ENCODE measurements around the gene SEZ6.

The SEZ6 gene

DNA sequence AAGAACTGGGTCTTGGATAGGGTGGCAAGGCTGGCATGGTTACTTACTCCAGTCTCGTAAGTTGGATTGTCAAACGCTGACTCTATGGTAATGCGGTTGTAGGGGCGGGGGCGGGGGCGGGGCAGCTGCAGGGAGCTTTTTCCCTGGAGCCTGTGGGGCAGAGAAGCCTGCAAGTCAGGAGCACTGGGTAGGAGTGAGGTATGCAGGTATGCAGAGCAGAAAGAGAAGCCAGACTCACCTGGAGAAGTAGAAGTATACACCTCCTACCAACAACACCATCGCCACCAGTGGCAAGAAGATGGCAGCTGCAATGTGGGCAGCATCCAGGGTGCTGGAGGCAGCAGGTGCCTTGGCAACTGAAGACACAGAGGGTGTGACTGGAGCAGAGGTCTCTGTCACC is 49.7 kb downstream of the SEZ6 start:
- no peaks in the 10 kb centered on the region for H3K36me3 ChIP-seq (replicated peaks)
- H3K4me1 ChIP-seq: peaks cover 4% of the 10 kb centered on the region
- in situ Hi-C loops (cut with MboI; ENCODE audit: low sequenced_read_pairs): no loop called here
- no peak for DNase-seq (ENCODE audit: low spot score in 2 of 2)
- H3K4me3 ChIP-seq: no peak overlapping the region
- no peaks in the 10 kb centered on the region for H3K9me3 ChIP-seq
- H3K27me3 ChIP-seq (ENCODE audit: low read depth): no peaks in the 10 kb centered on the region

DNA sequence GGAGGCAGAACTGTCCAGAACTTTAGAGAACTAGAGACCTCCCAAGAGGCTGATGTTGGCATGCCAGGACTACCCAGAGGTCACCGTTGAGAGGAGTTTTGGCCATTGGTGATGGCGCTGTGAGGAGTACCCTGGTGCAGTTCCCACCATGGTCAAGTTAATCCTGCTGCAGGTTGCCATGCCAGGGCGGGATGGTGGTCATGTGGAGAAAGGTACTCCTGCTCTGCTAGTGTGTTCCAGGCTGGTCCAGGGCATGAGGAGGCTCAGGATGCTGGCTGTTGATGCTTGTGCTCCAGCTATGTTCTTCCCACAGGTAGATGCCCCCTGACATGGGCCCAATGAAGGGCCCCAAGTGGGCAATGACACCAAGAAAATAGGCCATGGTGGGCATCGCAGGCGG is 50.4 kb downstream of the SEZ6 start:
- no peaks in the 10 kb centered on the region for H3K36me3 ChIP-seq (replicated peaks)
- in situ Hi-C loops (cut with MboI; ENCODE audit: low sequenced_read_pairs): no loop called here
- no peaks in the 10 kb centered on the region for H3K27me3 ChIP-seq (ENCODE audit: low read depth)
- H3K4me1 ChIP-seq: peaks cover 4% of the 10 kb centered on the region
- no peak for DNase-seq (ENCODE audit: low spot score in 2 of 2)
- no peak overlapping the region for H3K4me3 ChIP-seq
- H3K9me3 ChIP-seq: no peaks in the 10 kb centered on the region

DNA sequence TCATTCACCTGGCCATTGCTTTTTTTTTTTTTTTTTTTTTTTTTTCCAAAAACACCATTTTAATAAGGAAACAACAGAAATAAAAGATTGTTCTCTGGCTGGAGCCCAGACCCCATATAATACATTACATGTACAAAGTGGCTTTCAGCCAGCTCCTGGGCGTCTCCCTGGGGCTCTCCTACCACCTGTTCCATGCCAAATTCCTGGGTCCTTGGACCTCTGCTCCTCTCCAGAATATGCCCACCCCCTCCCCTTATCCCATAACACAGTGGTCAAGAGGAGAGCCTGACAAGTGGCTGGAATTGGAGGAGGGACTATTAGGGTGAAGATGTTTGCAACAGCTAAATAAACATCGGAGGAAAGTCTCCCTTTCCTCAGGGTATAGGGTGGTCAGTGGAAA is 50.9 kb downstream of the SEZ6 start:
- Histone ChIP-seq H3K4me1 (peaks cover 4% of the 10 kb centered on the region), H3K36me3 (replicated peaks) (no peaks in the 10 kb centered on the region), H3K27me3 (ENCODE audit: low read depth) (no peaks in the 10 kb centered on the region), H3K9me3 (no peaks in the 10 kb centered on the region), H3K4me3 (no peak overlapping the region)
- in situ Hi-C loops (cut with MboI; ENCODE audit: low sequenced_read_pairs): no loop called here
- no peak for DNase-seq (ENCODE audit: low spot score in 2 of 2)

DNA sequence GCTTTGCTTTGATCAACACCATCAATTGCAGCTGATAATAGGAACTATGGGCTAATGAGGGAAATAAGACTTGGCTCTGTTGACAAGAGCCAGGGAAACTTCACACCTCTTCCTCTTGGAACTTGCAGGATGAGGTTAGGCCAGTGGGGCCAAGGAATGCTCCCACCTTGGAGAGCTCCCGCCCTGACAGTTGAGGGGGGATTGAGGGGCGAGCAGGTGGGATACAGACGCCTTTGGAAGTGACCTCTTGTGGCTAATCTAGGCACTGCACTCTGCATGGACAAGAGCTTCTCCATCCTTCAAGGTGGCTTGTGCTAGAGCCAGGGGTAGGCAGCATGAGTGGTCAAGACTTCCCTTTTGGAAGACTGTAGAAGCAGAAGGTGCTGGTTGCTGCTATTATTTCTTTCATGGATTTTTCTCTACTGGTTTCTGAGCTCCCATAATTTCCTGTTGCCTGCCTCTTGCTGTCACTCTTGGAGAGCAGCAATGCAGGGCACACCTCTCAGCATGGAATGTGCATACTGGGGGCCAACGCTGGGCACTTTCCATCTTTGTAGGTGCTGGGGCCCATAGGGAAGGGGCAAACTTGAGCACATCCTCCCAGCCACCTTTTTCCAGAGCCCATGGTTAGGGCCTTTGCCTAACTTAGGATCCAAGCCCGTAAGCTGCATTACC is 52.3 kb downstream of the SEZ6 start:
- Histone ChIP-seq H3K9me3 (no peaks in the 10 kb centered on the region), H3K36me3 (replicated peaks) (peaks cover 3% of the 10 kb centered on the region; the same call in 1 of the 2 replicates), H3K4me1 (peaks cover 4% of the 10 kb centered on the region), H3K4me3 (no peak overlapping the region), H3K27me3 (ENCODE audit: low read depth) (no peaks in the 10 kb centered on the region)
- in situ Hi-C loops (cut with MboI; ENCODE audit: low sequenced_read_pairs): no loop called here
- peak; percentile 35 to 79 for DNase-seq (ENCODE audit: low spot score in 2 of 2)

DNA sequence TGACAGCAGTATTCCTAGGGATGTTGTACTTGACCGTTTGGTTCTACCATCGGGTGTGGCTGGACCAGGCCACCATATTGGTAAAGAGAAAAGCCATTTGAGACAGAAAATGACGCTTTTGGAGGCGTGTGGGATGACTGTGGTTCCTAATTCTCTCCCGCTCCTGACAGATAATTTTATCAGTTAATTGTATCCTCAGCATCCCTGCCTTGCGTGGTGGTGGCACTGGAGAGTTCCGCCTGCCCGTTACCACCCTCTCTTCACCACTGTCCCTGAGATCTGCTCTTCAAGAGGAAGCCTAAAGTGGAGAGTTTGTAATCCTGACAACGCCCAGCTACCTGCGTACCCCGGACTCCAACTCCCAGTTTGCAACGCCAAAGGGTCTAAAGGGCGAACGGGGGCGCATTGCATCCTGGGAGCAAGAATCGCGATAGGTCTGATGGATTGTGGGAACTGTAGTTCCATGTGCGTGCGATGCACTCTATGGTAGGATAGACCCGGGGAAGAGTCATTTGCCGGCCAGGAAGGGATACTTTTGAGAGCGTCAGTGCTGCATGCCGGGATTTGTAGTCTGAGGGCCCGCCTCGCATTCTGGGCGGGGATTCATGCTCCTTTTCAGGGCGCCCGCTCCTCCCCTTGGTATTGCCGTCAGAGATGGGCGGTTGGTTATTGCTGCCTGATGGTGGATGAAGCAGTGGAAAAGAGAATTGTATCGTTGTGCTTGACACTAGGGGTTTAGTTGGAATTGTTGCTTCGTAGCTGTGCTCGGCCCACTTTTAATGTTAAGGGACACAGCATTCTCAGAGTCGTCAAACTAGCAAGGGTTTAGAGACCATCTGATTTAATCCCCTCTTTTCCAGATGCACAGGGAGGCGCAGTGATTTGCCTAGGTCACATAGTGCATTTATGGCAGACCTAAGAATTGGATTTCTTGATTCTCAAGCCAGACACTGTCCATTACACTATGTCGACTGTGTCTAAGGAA is 53.5 kb downstream of the SEZ6 start:
- in situ Hi-C loops (cut with MboI; ENCODE audit: low sequenced_read_pairs): no loop called here
- no peaks in the 10 kb centered on the region for H3K27me3 ChIP-seq (ENCODE audit: low read depth)

DNA sequence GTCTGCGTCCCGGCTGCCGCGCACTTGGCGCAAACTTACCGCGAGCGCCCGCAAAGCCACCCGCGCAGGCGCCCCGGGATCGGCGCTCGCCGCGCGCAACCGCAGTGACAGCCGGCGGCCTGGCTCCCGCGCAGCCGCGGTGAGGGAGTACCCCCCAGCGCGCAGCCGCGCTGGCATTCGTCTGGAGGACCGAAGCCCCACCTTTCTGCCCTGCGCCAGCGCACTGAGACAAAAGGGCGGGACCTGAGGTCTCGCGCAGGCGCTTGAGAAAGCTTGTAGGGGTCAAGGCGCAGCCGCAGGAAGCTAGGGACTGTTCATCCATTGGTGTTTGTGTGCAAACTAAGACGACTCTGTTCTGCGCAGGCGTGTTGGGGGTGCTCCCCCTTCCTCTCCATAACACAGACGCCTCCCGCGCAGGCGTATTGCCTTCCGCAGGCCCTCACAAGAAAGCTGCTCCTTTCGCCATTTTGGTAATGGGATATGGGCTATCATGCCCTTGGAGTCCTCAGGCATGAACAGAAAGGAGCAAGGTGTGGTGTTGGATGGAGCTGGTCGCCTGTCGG is 54.3 kb downstream of the SEZ6 start, which contains the start of gene PHF12:
Gene PHF12, minus strand, starts transcription at position 91 of the 563 bp plus-strand sequence. CDS start 558 bp downstream, outside the sequence.
- Histone ChIP-seq H3K27me3 (ENCODE audit: low read depth) (no peaks in the 10 kb centered on the region), H3K4me3 (peak within 1 kb of the TSS; percentile 74), H3K9me3 (no peaks in the 10 kb centered on the region), H3K4me1 (peaks cover 15% of the 10 kb centered on the region), H3K36me3 (replicated peaks) (peaks cover 14% of the 10 kb centered on the region)
- DNase-seq (ENCODE audit: low spot score in 2 of 2): peak; percentile 99 to 100
- in situ Hi-C loops (cut with MboI; ENCODE audit: low sequenced_read_pairs): no loop called here

More for the DNA sequence above, 53.5 kb downstream of the SEZ6 start:
- Histone ChIP-seq H3K4me1 (peaks cover 15% of the 10 kb centered on the region), H3K36me3 (replicated peaks) (peaks cover 14% of the 10 kb centered on the region; the same call in 1 of the 2 replicates), H3K9me3 (no peaks in the 10 kb centered on the region), H3K4me3 (peak overlapping the region; percentile 35)
- DNase-seq (ENCODE audit: low spot score in 2 of 2): peak; percentile 97 to 99

DNA sequence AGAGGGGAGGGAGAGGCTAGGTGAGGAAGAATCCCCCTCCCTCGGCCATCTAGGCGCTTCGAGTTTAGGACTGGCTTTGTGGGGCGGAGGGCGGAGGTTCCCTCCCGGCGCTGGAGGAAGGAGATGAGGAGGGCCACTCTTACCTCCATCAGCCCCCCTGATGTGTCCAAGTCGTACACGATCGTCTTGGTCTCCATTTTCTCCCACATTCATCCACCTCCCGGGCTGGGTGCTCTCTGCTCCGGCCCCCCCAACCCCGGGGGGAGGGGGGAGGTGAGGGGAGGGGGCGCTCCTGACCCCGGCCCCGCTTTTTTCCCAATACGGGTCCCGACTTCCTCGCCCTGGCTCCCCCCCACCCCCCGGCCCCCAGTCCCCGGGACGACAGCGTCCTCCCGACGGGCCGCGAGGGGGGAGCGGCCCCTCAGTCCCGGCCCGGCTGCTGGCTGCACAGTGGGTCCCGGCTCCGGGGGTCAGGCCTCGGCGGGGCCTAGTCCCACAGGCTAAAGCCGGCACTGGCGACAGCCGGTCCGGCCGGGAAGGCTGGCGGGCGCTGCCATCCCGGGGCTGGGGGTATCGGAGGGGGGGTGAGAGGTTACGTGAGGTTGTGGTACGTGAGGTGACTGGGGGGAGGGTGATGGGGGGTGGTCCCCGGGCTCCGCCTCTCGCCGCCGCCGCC is 54.9 kb downstream of the SEZ6 start:
- H3K27me3 ChIP-seq (ENCODE audit: low read depth): no peaks in the 10 kb centered on the region
- in situ Hi-C loops (cut with MboI; ENCODE audit: low sequenced_read_pairs): no loop called here
- no peaks in the 10 kb centered on the region for H3K9me3 ChIP-seq

DNA sequence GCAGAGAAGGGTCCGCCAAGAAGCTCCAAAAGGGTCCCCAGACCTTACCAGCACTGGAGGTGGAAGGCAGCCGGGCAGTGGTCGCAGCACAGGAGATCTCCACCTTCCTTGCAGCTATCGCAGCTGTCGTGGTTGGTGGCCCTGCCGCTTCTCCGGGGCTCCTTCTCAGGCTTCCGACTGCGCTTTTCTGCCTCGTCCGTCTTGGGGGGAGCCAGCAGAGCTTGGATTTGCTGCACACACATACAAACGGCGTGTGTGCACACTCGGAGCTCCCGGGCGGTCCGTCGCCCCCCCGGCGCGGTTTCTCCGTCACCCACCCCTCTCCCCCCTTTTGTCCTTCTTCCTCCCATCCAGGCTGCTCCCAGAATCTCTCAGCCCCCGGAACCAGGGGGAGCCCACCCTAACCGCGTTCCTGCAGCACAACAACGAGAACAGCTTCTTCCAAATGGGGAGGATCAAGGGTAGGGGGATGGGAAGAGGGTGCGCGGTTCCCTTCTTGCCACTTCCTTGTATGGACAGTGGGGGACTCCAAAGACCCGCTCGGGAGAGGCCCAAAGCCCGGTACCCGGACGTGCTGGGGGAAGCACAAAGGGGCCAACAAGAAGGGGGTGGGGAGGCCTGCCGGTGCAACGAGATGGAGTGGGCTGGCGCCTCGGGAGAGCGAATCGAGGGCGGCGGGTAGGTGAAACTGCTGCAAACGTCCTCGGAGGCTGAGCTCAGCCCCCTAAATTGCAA is 55.6 kb downstream of the SEZ6 start:
- peak; percentile 52 to 73 for DNase-seq (ENCODE audit: low spot score in 2 of 2)
- Histone ChIP-seq H3K27me3 (ENCODE audit: low read depth) (no peaks in the 10 kb centered on the region), H3K4me1 (peaks cover 15% of the 10 kb centered on the region), H3K9me3 (no peaks in the 10 kb centered on the region), H3K4me3 (peak overlapping the region; percentile 74), H3K36me3 (replicated peaks) (peaks cover 22% of the 10 kb centered on the region)
- in situ Hi-C loops (cut with MboI; ENCODE audit: low sequenced_read_pairs): no loop called here

More for the DNA sequence above, 54.9 kb downstream of the SEZ6 start:
- DNase-seq (ENCODE audit: low spot score in 2 of 2): no peak
- Histone ChIP-seq H3K36me3 (replicated peaks) (peaks cover 17% of the 10 kb centered on the region), H3K4me1 (peaks cover 15% of the 10 kb centered on the region), H3K4me3 (peak overlapping the region; percentile 74)

DNA sequence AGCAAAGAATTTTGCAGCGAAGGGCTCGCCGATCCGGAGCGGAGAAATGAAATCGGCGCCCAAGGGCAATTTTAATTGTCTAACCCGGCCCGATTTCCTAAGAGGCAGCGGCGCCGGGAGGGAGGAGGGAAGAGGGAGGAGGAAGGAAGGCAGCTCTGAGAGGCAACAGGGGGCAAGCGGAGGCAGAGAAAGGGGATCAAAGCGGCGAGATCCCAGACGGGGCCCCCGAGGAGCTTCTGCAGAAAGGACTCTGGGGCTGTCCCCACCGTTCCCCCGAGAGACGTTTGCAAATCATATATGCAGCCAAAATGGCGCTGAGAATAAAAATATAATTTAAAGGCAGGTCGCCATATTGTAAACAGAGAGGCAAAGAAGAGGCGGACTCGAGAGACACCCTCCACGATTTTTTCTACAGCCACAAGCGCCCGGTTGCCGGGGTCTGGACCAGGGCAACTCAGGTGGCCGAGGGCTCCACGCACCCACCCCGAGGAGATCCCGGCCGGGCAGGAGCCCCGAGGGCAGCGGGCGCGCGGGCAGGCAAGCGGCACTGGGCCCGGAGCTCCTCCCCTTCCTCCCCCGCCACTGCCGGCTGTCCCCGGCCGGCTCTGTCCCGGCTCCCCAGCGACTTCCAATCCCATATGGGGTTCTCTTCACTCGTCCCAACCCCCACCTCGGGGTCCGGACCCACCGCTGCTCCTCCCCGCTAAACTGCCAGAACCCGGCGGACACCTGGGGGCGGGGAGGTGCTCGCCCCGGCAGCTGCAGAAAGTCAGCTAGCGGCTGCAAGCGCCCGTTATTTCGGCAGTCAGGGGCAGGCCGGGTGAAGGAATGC is 56.4 kb downstream of the SEZ6 start:
- no peaks in the 10 kb centered on the region for H3K27me3 ChIP-seq (ENCODE audit: low read depth)
- peaks cover 29% of the 10 kb centered on the region for H3K36me3 ChIP-seq (replicated peaks)
- peak overlapping the region; percentile 74 for H3K4me3 ChIP-seq
- peaks cover 15% of the 10 kb centered on the region for H3K4me1 ChIP-seq
- H3K9me3 ChIP-seq: no peaks in the 10 kb centered on the region
- in situ Hi-C loops (cut with MboI; ENCODE audit: low sequenced_read_pairs): loop anchor here (5.0 kb wide), 1 partner anchor 52 kb away; the partner anchor contains the start of gene FLOT2
- peak; percentile 50 to 81 for DNase-seq (ENCODE audit: low spot score in 2 of 2)

DNA sequence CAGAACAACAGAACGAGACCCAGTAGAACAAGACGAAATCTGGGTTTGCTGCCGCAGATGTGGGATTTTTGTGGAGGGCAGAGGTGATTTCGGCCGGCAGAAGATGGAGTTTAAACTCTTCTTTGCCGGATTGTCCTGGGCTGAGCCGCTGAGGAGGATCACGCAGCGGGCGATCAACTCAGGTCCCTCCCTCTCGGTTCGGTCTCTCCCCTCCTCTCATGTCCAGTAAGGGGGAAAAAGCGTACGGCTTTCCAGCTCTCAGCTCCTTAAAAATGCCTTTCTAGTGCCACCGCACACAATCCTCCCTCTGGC is 57.0 kb downstream of the SEZ6 start:
- H3K9me3 ChIP-seq: no peaks in the 10 kb centered on the region
- H3K27me3 ChIP-seq (ENCODE audit: low read depth): no peaks in the 10 kb centered on the region
- H3K36me3 ChIP-seq (replicated peaks): peaks cover 35% of the 10 kb centered on the region
- H3K4me3 ChIP-seq: peak overlapping the region; percentile 74
- in situ Hi-C loops (cut with MboI; ENCODE audit: low sequenced_read_pairs): loop anchor here (5.0 kb wide), 1 partner anchor 52 kb away; the partner anchor contains the start of gene FLOT2
- DNase-seq (ENCODE audit: low spot score in 2 of 2): no peak
- H3K4me1 ChIP-seq: peaks cover 15% of the 10 kb centered on the region

DNA sequence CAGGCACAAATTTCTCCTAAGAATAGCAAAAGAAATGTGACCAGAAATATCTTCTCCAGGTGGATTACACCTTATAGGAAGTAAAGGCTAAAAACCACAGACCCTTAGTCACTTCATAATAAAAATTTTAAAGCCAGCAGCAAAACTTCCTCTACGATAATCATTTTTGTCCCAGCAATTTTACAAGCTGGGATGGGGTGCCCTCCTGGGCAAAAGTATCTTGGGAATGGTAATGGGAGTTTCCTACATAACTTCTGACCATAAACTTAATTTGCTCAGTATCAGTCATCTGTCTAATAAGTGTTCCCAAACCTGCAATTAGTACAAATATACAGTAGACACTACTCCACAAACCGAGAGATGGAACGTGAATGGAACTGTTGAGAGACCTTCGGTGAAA is 57.5 kb downstream of the SEZ6 start:
- Histone ChIP-seq H3K4me3 (peak overlapping the region; percentile 74), H3K4me1 (peaks cover 15% of the 10 kb centered on the region), H3K36me3 (replicated peaks) (peaks cover 40% of the 10 kb centered on the region), H3K27me3 (ENCODE audit: low read depth) (no peaks in the 10 kb centered on the region), H3K9me3 (no peaks in the 10 kb centered on the region)
- DNase-seq (ENCODE audit: low spot score in 2 of 2): no peak
- in situ Hi-C loops (cut with MboI; ENCODE audit: low sequenced_read_pairs): loop anchor here (5.0 kb wide), 1 partner anchor 51 kb away; the partner anchor contains the start of gene FLOT2

DNA sequence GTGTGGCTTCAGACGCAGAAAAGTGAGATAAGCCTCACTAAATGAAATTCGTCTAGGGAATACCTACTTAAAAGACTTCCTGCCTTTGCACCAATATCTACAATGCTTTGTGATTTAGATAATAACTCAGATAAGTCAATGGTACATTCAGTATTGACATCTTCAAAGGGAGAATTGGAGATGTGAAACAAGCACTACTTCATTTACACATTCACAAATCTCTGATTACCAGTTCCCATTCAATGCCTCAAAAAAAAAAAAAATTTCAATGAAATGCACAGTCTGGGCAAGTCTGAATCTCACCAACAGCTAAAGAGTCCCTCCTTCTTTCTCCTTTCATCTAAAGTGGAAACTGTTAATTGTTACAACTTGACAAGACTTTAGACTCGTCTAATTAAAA is 58.2 kb downstream of the SEZ6 start:
- H3K4me3 ChIP-seq: no peak overlapping the region

More for the DNA sequence above, 58.2 kb downstream of the SEZ6 start:
- in situ Hi-C loops (cut with MboI; ENCODE audit: low sequenced_read_pairs): loop anchor here (5.0 kb wide), 1 partner anchor 50 kb away; the partner anchor contains the start of gene FLOT2
- H3K4me1 ChIP-seq: peaks cover 13% of the 10 kb centered on the region
- H3K9me3 ChIP-seq: no peaks in the 10 kb centered on the region
- H3K36me3 ChIP-seq (replicated peaks): peaks cover 47% of the 10 kb centered on the region
- no peaks in the 10 kb centered on the region for H3K27me3 ChIP-seq (ENCODE audit: low read depth)
- DNase-seq (ENCODE audit: low spot score in 2 of 2): no peak
